ENCODE data around the gene CEACAM21.

CEACAM21 gene

DNA sequence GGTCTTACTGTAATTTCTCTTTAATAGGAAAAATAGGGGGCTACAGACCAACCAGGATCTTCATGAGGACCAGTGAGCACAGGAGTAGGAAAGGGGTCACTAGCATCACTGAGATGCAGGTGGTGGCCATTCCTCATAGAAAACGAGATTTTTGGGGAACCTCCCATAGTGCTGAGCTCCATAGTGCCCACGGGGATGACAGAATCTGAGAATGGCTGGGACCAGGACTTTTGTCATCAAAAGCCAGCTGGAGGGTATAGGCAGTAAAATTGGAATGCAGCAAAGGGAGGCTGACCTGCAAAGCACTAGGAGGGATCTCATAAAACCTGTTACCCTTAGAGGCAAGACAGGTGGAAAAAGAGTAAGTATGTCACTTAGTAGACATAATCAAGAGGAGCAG, 28.4 kb upstream of the CEACAM21 start:
- in situ Hi-C loops (cut with HindIII; ENCODE audit: low sequenced_read_pairs) = no loop called here
- H3K4me3 ChIP-seq (ENCODE audit: low read depth, low read length) = no peak overlapping the region
- no peak for DNase-seq (ENCODE audit: low read depth, low spot score)
- TF ChIP-seq, protein P1, sequence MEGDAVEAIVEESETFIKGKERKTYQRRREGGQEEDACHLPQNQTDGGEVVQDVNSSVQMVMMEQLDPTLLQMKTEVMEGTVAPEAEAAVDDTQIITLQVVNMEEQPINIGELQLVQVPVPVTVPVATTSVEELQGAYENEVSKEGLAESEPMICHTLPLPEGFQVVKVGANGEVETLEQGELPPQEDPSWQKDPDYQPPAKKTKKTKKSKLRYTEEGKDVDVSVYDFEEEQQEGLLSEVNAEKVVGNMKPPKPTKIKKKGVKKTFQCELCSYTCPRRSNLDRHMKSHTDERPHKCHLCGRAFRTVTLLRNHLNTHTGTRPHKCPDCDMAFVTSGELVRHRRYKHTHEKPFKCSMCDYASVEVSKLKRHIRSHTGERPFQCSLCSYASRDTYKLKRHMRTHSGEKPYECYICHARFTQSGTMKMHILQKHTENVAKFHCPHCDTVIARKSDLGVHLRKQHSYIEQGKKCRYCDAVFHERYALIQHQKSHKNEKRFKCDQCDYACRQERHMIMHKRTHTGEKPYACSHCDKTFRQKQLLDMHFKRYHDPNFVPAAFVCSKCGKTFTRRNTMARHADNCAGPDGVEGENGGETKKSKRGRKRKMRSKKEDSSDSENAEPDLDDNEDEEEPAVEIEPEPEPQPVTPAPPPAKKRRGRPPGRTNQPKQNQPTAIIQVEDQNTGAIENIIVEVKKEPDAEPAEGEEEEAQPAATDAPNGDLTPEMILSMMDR (IDR thresholded peaks at IDR 0.05; ENCODE audit: low read depth, low read length) = no peak

DNA sequence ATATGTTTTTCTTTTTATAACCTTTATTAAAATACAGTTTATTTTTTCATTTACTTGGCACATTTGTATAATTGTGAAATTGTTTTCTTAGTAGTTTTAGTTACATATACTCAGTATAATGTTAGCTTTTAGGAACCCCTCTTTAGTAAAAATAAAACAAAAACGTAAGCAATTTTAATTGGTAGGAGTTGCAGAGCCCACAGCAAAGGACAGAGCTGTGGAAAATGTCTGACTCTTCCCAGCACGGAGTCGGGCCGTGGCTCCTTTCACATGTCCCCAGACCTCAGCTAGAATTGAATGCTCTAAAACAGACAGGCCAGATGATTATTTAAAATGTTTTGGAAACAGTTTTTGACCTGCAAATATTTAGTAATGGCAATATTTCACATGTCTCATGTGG, 27.9 kb upstream of the CEACAM21 start:
- in situ Hi-C loops (cut with HindIII; ENCODE audit: low sequenced_read_pairs) = no loop called here
- TF ChIP-seq, protein P1 (IDR thresholded peaks at IDR 0.05; ENCODE audit: low read depth, low read length) = no peak
- H3K4me3 ChIP-seq (ENCODE audit: low read depth, low read length) = no peak overlapping the region
- no peak for DNase-seq (ENCODE audit: low read depth, low spot score)

DNA sequence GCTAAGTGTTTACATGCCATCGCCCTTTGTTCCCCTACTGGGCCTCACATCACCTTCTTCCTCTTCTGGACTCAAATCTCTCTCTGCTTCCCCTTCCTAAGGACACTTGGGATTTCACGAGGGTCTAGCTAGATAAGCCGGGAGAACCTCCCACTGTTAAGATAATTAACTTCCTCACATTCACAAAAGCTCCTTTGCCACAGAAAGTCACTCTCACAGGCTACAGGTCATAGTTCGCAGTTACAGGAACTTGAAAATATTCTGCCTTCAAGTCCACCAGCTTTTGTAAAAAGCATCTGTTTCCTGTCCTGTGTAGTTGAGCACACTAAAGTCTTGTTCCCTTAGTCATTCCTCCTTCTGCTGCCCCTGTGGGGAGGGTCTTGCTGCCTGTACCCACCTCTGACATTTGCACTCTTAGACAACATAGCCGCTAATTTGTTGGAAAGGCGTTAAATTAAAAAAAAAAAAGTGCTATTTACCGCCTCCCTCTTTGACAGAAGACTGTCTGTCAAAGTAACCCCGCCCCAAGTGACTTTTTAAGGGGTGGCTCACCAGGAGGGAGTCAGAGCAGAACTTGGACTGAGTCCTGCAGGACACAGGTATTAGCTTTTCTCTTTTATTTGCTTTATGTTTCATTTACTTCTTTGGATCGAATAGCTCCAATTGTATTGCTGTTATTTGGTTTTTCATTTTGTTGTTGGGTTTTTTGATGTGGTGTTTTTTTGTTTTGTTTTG, 26.8 kb upstream of the CEACAM21 start:
- in situ Hi-C loops (cut with HindIII; ENCODE audit: low sequenced_read_pairs) = no loop called here

DNA sequence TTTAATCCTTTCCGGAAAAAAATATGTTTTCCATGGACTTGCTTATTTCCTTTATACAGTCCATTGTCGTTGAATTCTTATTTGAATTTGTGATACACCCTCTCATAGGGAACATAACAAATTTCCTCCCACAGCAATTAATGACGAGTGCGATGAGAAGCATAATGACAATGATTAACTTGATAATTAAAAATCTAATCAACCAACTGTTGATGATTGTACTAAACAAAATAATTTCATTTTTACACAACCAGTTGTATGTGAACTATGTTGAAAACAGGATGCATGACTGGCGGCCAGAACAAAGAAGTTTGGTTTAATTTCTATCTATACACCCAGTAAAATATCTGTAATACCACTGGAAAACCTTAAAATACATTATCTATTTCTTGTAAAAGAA, 26.1 kb upstream of the CEACAM21 start:
- no peak overlapping the region for H3K4me3 ChIP-seq (ENCODE audit: low read depth, low read length)
- in situ Hi-C loops (cut with HindIII; ENCODE audit: low sequenced_read_pairs) = no loop called here
- TF ChIP-seq, protein P1 (IDR thresholded peaks at IDR 0.05; ENCODE audit: low read depth, low read length) = no peak
- DNase-seq (ENCODE audit: low read depth, low spot score) = no peak

More for the DNA sequence above, 26.8 kb upstream of the CEACAM21 start:
- DNase-seq (ENCODE audit: low read depth, low spot score) = no peak
- no peak overlapping the region for H3K4me3 ChIP-seq (ENCODE audit: low read depth, low read length)
- TF ChIP-seq, protein P1 (IDR thresholded peaks at IDR 0.05; ENCODE audit: low read depth, low read length) = no peak

DNA sequence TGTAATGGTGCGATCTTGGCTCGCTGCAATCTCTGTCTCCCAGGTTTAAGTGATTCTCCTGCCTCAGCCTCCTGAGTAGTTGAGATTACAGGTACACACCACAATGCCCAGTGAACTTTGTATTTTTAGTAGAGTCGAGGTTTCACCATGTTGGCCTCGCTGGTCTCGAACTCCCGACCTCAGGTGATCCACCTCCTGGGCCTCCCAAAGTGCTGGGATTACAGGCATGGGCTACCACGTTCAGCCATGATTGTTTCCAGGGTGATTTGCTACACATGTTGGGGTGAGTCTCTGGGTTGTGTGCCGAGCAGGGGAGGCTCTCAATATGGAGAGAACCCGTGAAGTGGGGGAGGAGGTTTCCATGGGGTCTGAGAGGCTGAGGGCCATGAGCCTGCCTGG, 24.8 kb upstream of the CEACAM21 start:
- no peak overlapping the region for H3K4me3 ChIP-seq (ENCODE audit: low read depth, low read length)
- no peak for DNase-seq (ENCODE audit: low read depth, low spot score)
- in situ Hi-C loops (cut with HindIII; ENCODE audit: low sequenced_read_pairs) = no loop called here
- TF ChIP-seq, protein P1 (IDR thresholded peaks at IDR 0.05; ENCODE audit: low read depth, low read length) = no peak

DNA sequence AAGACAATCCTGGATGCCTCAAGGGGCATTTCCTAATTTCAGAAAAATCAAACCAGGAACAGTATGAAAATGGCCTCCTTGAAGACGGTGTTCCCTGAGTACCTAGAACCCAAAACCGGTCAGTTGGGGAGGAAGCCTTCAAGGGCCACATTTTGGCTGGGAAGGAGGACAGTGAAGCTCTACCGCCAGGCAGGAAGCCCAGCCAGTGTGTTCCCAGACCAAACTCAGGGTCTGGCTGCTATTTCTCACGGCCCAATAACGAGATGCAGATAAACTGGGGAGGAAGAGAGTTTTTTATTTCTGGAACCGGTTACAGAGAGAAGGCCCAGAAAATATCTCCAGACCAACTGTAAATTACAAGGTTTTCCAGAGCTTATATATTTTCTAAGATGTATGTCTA, 24.3 kb upstream of the CEACAM21 start:
- in situ Hi-C loops (cut with HindIII; ENCODE audit: low sequenced_read_pairs) = no loop called here
- H3K4me3 ChIP-seq (ENCODE audit: low read depth, low read length) = no peak overlapping the region
- no peak for DNase-seq (ENCODE audit: low read depth, low spot score)
- TF ChIP-seq, protein P1 (IDR thresholded peaks at IDR 0.05; ENCODE audit: low read depth, low read length) = no peak
